Natural killer cell (primary cell): ENCODE data around the gene CTDP1. TPM values are rescaled to one million over a fixed set of nuclear protein-coding genes. Genes with fewer than 3 reads are reported as not detected.

ENCODE experiments used
- ATAC-seq, 3 donors: fragments of 150-1000 bp in 2 of 3; fragments of 200-7000 bp in 1 of 3; cut with Tn5 transposase; 1 replicate in 1 of 3; 2 replicates in 2 of 3; pipeline ENCODE4 v1.10.0; 2021; ENCODE audit warnings: mild to moderate bottlenecking in 2 of 3, moderate library complexity in 2 of 3
- DNase-seq, 2 donors: peaks; one replicate each; pipeline versions ENCODE4 v3.0.0 to v3.0.0-alpha.2; 2013 to 2021; ENCODE audit warnings: mixed read lengths in 1 of 2
- H3K27ac ChIP-seq: one replicate; pipeline ENCODE4 v1.5.1; 2013; ENCODE audit warnings: mild to moderate bottlenecking, low read length
- H3K27me3 ChIP-seq: one replicate; pipeline ENCODE4 v1.6.1; 2013; ENCODE audit warnings: low read length; ENCODE audit not compliant: control insufficient read depth, insufficient read depth
- H3K36me3 ChIP-seq: one replicate; pipeline ENCODE4 v1.6.1; 2013; ENCODE audit warnings: low read length; ENCODE audit not compliant: control insufficient read depth, insufficient read depth
- H3K4me1 ChIP-seq: one replicate; pipeline ENCODE4 v1.6.1; 2013; ENCODE audit warnings: low read length; ENCODE audit not compliant: control insufficient read depth, insufficient read depth
- H3K4me3 ChIP-seq: one replicate; pipeline ENCODE4 v1.5.1; 2013; ENCODE audit warnings: low read length
- H3K9me3 ChIP-seq: one replicate; pipeline ENCODE4 v1.6.1; 2013; ENCODE audit warnings: low read length; ENCODE audit not compliant: control insufficient read depth, insufficient read depth
- H3K27ac Mint-ChIP-seq, 2 donors: one replicate each; pipeline ENCODE4 v1.8.0; 2022; ENCODE audit warnings: mild to moderate bottlenecking in 2 of 2, mixed read lengths in 2 of 2, moderate library complexity in 1 of 2
- H3K27me3 Mint-ChIP-seq, 2 donors: one replicate each; pipeline ENCODE4 v1.8.0; 2022; ENCODE audit warnings: low read depth in 2 of 2, mixed read lengths in 2 of 2
- H3K36me3 Mint-ChIP-seq: one replicate; pipeline ENCODE4 v1.8.0; 2022; ENCODE audit warnings: mixed read lengths
- H3K4me1 Mint-ChIP-seq, 2 donors: one replicate each; pipeline ENCODE4 v1.8.0; 2022; ENCODE audit warnings: mixed read lengths in 2 of 2
- H3K4me3 Mint-ChIP-seq: one replicate; pipeline ENCODE4 v1.8.0; 2022; ENCODE audit warnings: mild to moderate bottlenecking, moderate library complexity, mixed read lengths
- H3K9me3 Mint-ChIP-seq, 2 donors: one replicate each; pipeline ENCODE4 v1.8.0; 2022; ENCODE audit warnings: mixed read lengths in 2 of 2
- CTCF ChIP-seq: fragments of 200-600 bp; IDR thresholded peaks from one replicate; pipeline ENCODE4 v1.8.0; 2022; ENCODE audit warnings: antibody characterized with exemption
- WGBS: methylation state at CpG from one replicate; pipeline ENCODE4 v1.1.7; 2013; ENCODE audit warnings: missing lambda C conversion rate; ENCODE audit not compliant: insufficient coverage; 5-methylcytosine and 5-hydroxymethylcytosine counted together
- intact Hi-C: fragments of 100-400 bp; cut with micrococcal nuclease; formaldehyde crosslinking; loops from one replicate; pipeline ENCODE4 v1.14.2; 2022
- total RNA-seq, 4 donors: library from RNA; stranded (reverse); fragments of 120-200 nt in 1 of 4; gene quantifications; one replicate each; pipeline versions ENCODE4 v1.2.3 to v1.2.4, GENCODE V29; 2013 to 2022

Gene CTDP1
- total RNA-seq, 3 donors from 2014 or later (not counting 1 experiment from before 2014, with no cell fraction given) = 66.9 to 89.4 (median 77.1) TPM

DNA sequence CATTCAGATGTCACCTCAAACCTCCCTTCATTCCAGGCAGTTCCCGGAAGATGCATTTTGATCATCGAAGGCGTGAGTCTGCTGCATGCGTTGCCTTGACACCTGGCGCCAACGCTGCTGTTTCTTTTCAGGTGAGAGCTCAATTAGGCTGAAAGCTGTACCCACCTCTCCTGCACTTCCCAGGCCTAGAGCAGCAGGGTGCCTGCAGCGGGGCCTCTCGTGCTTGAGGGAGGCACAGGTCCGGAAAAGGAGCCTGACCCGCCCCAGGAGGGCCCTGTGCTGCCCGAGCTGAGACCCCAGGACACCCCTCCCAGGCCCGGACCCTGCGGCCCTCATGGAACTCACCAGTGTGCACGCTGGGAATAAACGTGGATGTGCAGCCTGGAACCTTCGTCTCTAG is 86.7 kb downstream of the CTDP1 start:
- H3K27ac ChIP-seq = no peak overlapping the region
- 75% methylated on average over 16 of the region's 16 CpGs for WGBS
- Mint-ChIP-seq H3K9me3 (peaks cover 0 to 3% of the 10 kb centered on the region in 2 donors), H3K27me3 (peaks cover 0 to 3% of the 10 kb centered on the region in 2 donors), H3K4me3 (no peak overlapping the region), H3K4me1 (peaks cover 0 to 4% of the 10 kb centered on the region in 2 donors), H3K36me3 (no peaks in the 10 kb centered on the region), H3K27ac (no peak overlapping the region)
- no peaks in the 10 kb centered on the region for H3K27me3 ChIP-seq
- no peak for ATAC-seq
- H3K4me1 ChIP-seq = no peaks in the 10 kb centered on the region
- peaks cover 4% of the 10 kb centered on the region for H3K9me3 ChIP-seq
- H3K4me3 ChIP-seq = no peak overlapping the region
- H3K36me3 ChIP-seq = no peaks in the 10 kb centered on the region
- no peak for DNase-seq
- intact Hi-C loops = no loop called here
- TF ChIP-seq CTCF = no peak

- Histone ChIP-seq H3K27ac (no peak overlapping the region), H3K4me3 (no peak overlapping the region), H3K36me3 (no peaks in the 10 kb centered on the region), H3K9me3 (no peaks in the 10 kb centered on the region), H3K4me1 (no peaks in the 10 kb centered on the region), H3K27me3 (no peaks in the 10 kb centered on the region)
- intact Hi-C loops = no loop called here
- Mint-ChIP-seq H3K27me3 (peaks cover 0 to 3% of the 10 kb centered on the region in 2 donors), H3K9me3 (peaks cover 0 to 3% of the 10 kb centered on the region in 2 donors), H3K36me3 (no peaks in the 10 kb centered on the region), H3K4me1 (no peaks in the 10 kb centered on the region), H3K27ac (no peak overlapping the region), H3K4me3 (no peak overlapping the region)
- 100% methylated on average over 2 of the region's 3 CpGs for WGBS
- ATAC-seq = no peak
- TF ChIP-seq CTCF = no peak
- DNase-seq = no peak
Observed at GRCh38 chr18:79768745-79769144, 89.1 kb downstream of the CTDP1 start.

GRCh38 chr18:79769698-79770500 is 90.3 kb downstream of the CTDP1 start:
- Histone ChIP-seq H3K4me3 (no peak overlapping the region), H3K27ac (no peak overlapping the region), H3K9me3 (no peaks in the 10 kb centered on the region), H3K27me3 (no peaks in the 10 kb centered on the region), H3K36me3 (no peaks in the 10 kb centered on the region), H3K4me1 (no peaks in the 10 kb centered on the region)
- DNase-seq (no peak), ATAC-seq (no peak)
- H3K9me3 Mint-ChIP-seq = peaks cover 0 to 3% of the 10 kb centered on the region in 2 donors
- intact Hi-C loops = no loop called here
- no peak overlapping the region for H3K27ac Mint-ChIP-seq
- no peaks in the 10 kb centered on the region for H3K4me1 Mint-ChIP-seq
- peaks cover 0 to 3% of the 10 kb centered on the region in 2 donors for H3K27me3 Mint-ChIP-seq
- TF ChIP-seq CTCF = no peak
- H3K4me3 Mint-ChIP-seq = no peak overlapping the region
- no peaks in the 10 kb centered on the region for H3K36me3 Mint-ChIP-seq
- WGBS = 89% methylated on average over 31 of the region's 31 CpGs

DNA sequence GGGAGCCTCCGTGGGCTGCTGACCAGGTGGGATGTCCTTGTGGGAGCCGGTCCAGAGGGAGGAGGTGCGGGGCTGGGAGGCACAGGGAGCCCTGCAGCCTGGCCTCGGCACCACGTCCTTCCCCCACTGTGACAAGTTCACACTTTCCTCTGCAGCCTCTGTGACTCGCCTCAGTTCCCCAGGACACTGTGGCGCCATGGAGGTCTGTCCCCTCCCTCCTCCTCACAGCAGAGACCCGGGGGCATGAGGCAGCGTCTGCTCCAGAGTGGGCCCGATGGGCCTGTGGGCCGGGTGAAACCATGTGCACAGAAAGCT is 90.9 kb downstream of the CTDP1 start:
- intact Hi-C loops = no loop called here
- H3K27me3 ChIP-seq = no peaks in the 10 kb centered on the region
- no peaks in the 10 kb centered on the region for H3K9me3 ChIP-seq
- DNase-seq (no peak), ATAC-seq (no peak)
- Mint-ChIP-seq H3K36me3 (no peaks in the 10 kb centered on the region), H3K27me3 (peaks cover 0 to 3% of the 10 kb centered on the region in 2 donors), H3K27ac (no peak overlapping the region), H3K4me3 (no peak overlapping the region), H3K9me3 (peaks cover 0 to 3% of the 10 kb centered on the region in 2 donors), H3K4me1 (no peaks in the 10 kb centered on the region)
- WGBS = 82% methylated on average over 11 of the region's 11 CpGs
- no peak overlapping the region for H3K4me3 ChIP-seq
- H3K27ac ChIP-seq = no peak overlapping the region
- no peaks in the 10 kb centered on the region for H3K36me3 ChIP-seq
- TF ChIP-seq CTCF = no peak
- no peaks in the 10 kb centered on the region for H3K4me1 ChIP-seq
